ENCODE measurements around the gene M6PR. TPM values are rescaled to one million over a fixed set of nuclear protein-coding genes. Genes with fewer than 3 reads are reported as not detected.
"Not testable (repeated sequence)": the region's sequence is repeated elsewhere in the genome, so short reads cannot be mapped to it uniquely, and the experiment has no call there.

The M6PR gene
- total RNA-seq, 4 donors from 2014 or later, result 43.2 to 87.5 (median 67.2) TPM

DNA sequence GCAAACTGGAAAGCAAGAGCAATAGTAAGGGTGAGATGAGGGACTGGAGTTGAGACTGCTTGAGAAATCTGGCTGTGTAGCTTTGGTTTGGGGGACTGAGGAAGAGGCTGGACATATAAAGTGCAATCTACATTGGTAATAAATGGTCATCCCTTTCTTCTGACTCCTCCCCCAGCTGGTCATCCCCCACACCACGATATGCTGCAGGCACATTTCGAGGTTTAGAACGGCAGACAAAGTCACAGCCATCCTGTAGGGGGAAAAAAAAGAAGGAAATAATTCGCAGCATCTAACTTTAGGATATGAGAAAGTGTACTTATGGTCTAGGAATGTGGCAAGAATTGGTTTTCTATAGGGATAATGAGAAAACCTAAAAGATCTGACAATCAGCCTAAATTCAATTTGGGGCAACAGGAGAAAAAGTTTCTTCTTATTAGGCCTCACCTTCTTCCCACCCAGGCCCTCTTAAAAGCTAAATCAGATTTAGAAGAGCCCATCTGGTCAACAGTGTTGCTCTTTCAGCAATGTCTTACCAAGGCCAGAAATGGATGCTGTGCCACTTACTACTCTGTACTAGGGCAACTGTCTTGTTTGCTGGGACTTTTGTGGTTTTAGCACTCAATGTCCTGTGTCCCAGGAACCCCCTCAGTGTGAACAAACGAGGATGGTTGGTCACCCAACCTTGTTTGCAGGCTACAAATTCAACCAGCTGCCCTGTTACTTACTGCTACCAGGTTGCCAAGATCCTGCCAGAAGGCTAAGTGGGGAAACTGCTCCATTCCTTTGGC, 7.6 kb downstream of the M6PR start:
- no peaks in the 10 kb centered on the region for H3K9me3 ChIP-seq
- WGBS, 2 donors (ENCODE audit: low coverage in 1 of 2), result 75 to 81% methylated on average over 4 to 5 of the region's 5 CpGs
- no peak for DNase-seq
- peaks cover 0 to 38% (median 17%) of the 10 kb centered on the region in 4 donors for H3K36me3 ChIP-seq
- in situ Hi-C loops (cut with MboI; ENCODE audit: low pct_ligation_motif_present in 1 of 4, low pct_unique_long_range_greater_than_20kb in 1 of 4, low sequenced_read_pairs in 3 of 4) (no loop called here), intact Hi-C loops (cut with DNase I; ENCODE audit: low total_unique reads) (no loop called here)
- peaks cover 0 to 4% (median 0%) of the 10 kb centered on the region in 4 donors for H3K4me1 ChIP-seq
- no peak for TF ChIP-seq POLR2AphosphoS5 (IDR thresholded peaks at IDR 0.05)
- TF ChIP-seq, protein P1, sequence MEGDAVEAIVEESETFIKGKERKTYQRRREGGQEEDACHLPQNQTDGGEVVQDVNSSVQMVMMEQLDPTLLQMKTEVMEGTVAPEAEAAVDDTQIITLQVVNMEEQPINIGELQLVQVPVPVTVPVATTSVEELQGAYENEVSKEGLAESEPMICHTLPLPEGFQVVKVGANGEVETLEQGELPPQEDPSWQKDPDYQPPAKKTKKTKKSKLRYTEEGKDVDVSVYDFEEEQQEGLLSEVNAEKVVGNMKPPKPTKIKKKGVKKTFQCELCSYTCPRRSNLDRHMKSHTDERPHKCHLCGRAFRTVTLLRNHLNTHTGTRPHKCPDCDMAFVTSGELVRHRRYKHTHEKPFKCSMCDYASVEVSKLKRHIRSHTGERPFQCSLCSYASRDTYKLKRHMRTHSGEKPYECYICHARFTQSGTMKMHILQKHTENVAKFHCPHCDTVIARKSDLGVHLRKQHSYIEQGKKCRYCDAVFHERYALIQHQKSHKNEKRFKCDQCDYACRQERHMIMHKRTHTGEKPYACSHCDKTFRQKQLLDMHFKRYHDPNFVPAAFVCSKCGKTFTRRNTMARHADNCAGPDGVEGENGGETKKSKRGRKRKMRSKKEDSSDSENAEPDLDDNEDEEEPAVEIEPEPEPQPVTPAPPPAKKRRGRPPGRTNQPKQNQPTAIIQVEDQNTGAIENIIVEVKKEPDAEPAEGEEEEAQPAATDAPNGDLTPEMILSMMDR (IDR thresholded peaks at IDR 0.05), result no peak
- no peak for TF ChIP-seq EP300 (IDR thresholded peaks at IDR 0.05; ENCODE audit: low read depth)
- no peak for TF ChIP-seq POLR2A (IDR thresholded peaks at IDR 0.05)
- H3K27ac ChIP-seq, result no peak overlapping the region
- no peaks in the 10 kb centered on the region for H3K27me3 ChIP-seq
- H3K4me3 ChIP-seq, result no peak overlapping the region

DNA sequence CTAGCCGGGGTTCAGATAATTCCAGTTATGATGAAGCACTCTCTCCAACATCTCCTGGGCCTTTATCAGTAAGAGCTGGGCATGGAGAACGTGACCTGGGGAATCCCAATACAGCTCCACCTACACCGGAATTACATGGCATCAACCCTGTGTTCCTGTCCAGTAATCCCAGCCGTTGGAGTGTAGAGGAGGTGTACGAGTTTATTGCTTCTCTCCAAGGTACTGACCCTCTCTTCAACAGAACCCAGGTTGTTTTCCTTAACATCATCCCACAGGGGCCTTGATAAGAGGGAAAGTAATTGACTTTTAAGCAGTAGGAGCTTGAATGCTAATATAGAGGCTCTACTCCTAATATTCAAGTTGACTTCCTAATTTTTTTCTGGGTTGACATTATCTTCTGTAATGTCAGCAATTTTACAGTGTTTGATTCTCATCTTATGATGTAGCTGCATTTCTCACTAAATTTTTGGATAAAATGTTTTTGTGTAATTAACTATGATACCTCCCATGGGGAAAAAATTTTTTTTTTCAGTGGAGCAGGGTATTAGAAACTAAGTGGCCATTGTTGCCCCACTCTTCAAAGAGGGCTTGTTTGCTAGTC, 11.5 kb downstream of the M6PR start:
- H3K27me3 ChIP-seq; H3K4me3 ChIP-seq; H3K9me3 ChIP-seq; H3K27ac ChIP-seq; intact Hi-C loops (cut with DNase I; ENCODE audit: low total_unique reads); DNase-seq; H3K4me1 ChIP-seq; in situ Hi-C loops (cut with MboI; ENCODE audit: low pct_ligation_motif_present in 1 of 4, low pct_unique_long_range_greater_than_20kb in 1 of 4, low sequenced_read_pairs in 3 of 4): not testable (repeated sequence)
- peaks cover 0 to 23% (median 9%) of the 10 kb centered on the region in 4 donors for H3K36me3 ChIP-seq
- WGBS, 2 donors (ENCODE audit: low coverage in 1 of 2), result 84 to 100% methylated on average over 1 to 5 of the region's 5 CpGs

DNA sequence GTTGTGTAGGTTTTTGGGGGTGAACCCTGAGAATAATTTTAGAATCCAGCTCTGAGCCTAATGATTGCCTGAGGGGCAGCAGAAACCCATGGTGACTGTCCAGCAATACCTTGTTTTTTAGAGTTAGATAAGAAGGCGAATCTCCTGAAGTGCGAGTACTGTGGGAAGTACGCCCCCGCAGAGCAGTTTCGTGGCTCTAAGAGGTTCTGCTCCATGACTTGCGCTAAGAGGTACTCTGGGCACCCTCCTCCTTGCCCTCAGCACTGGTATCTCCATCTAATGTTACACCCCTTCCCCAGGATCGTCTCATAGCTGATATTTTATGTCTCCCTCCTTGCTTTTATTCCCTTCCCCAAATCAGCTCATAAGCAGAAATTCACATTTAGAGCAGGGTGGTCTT, 12.7 kb downstream of the M6PR start:
- H3K36me3 ChIP-seq, result peaks cover 0 to 12% (median 3%) of the 10 kb centered on the region in 4 donors
- no peaks in the 10 kb centered on the region for H3K27me3 ChIP-seq
- intact Hi-C loops (cut with DNase I; ENCODE audit: low total_unique reads) (no loop called here), in situ Hi-C loops (cut with MboI; ENCODE audit: low pct_ligation_motif_present in 1 of 4, low pct_unique_long_range_greater_than_20kb in 1 of 4, low sequenced_read_pairs in 3 of 4) (no loop called here)
- no peak overlapping the region for H3K27ac ChIP-seq
- 96 to 100% methylated on average over 3 to 7 of the region's 7 CpGs for WGBS, 2 donors (ENCODE audit: low coverage in 1 of 2)
- no peaks in the 10 kb centered on the region for H3K9me3 ChIP-seq
- H3K4me1 ChIP-seq, result no peaks in the 10 kb centered on the region
- TF ChIP-seq POLR2AphosphoS5 (IDR thresholded peaks at IDR 0.05) (no peak), POLR2A (IDR thresholded peaks at IDR 0.05) (no peak), EP300 (IDR thresholded peaks at IDR 0.05; ENCODE audit: low read depth) (no peak)
- TF ChIP-seq, protein P1 (IDR thresholded peaks at IDR 0.05), result no peak
- DNase-seq, result no peak
- H3K4me3 ChIP-seq, result no peak overlapping the region

DNA sequence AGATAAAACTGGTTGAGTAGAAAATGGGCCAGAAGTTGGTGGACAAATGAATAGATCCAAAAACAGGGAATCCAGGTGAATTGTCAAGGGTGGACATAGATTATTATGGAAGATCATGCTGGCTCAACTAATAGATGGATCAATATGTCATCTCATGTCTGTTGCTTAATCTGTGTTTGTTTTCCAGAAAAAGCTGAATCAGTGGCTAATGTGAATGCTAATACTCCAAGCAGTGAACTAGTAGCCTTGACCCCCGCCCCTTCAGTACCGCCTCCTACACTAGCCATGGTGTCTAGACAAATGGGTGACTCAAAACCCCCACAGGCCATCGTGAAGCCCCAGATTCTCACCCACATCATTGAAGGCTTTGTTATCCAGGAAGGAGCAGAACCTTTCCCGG, 15.4 kb downstream of the M6PR start:
- DNase-seq; H3K4me3 ChIP-seq; H3K9me3 ChIP-seq; intact Hi-C loops (cut with DNase I; ENCODE audit: low total_unique reads); H3K4me1 ChIP-seq; H3K27me3 ChIP-seq; in situ Hi-C loops (cut with MboI; ENCODE audit: low pct_ligation_motif_present in 1 of 4, low pct_unique_long_range_greater_than_20kb in 1 of 4, low sequenced_read_pairs in 3 of 4); H3K36me3 ChIP-seq; H3K27ac ChIP-seq: not testable (repeated sequence)
- 80 to 91% methylated on average over 1 to 4 of the region's 4 CpGs for WGBS, 2 donors (ENCODE audit: low coverage in 1 of 2)

DNA sequence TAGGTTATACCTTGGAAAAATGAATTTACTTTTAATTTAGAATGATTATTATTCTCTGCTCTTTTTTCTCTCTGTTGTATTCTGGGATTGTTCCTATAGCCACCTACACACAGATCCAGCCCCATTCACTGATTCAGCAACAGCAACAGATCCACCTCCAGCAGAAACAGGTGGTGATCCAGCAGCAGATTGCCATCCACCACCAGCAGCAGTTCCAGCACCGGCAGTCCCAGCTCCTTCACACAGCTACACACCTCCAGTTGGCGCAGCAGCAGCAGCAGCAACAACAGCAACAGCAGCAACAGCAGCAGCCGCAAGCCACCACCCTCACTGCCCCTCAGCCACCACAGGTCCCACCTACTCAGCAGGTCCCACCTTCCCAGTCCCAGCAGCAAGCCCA, 17.0 kb downstream of the M6PR start:
- in situ Hi-C loops (cut with MboI; ENCODE audit: low pct_ligation_motif_present in 1 of 4, low pct_unique_long_range_greater_than_20kb in 1 of 4, low sequenced_read_pairs in 3 of 4); H3K27ac ChIP-seq; H3K27me3 ChIP-seq; H3K36me3 ChIP-seq; intact Hi-C loops (cut with DNase I; ENCODE audit: low total_unique reads); H3K9me3 ChIP-seq; H3K4me3 ChIP-seq; DNase-seq; H3K4me1 ChIP-seq: not testable (repeated sequence)
- 80 to 97% methylated on average over 1 to 2 of the region's 3 CpGs for WGBS, 2 donors (ENCODE audit: low coverage in 1 of 2)

DNA sequence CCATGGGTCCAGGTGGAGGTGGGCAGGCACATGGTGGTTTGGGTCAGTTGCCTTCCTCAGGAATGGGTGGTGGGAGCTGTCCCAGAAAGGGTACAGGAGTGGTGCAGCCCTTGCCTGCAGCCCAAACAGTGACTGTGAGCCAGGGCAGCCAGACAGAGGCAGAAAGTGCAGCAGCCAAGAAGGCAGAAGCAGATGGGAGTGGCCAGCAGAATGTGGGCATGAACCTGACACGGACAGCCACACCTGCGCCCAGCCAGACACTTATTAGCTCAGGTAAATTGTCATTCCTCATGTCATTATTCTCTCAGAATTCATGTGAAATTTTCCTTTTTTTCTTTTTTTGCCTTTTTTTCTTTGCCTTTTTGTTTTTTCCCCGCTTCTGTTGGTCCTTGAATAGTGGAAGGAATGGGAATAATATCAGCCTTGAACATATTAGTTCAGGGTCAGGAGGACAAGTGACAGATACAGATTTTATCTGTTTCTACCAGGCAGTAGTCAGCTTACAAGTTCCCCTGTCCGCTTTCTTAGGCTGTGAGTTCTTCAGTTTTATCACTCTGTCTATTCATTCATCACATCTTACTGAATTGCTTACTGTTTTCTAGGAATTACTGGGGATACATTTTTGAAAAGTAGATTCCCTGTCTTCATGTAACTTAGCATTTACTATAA, 18.7 kb downstream of the M6PR start:
- H3K27ac ChIP-seq; intact Hi-C loops (cut with DNase I; ENCODE audit: low total_unique reads); in situ Hi-C loops (cut with MboI; ENCODE audit: low pct_ligation_motif_present in 1 of 4, low pct_unique_long_range_greater_than_20kb in 1 of 4, low sequenced_read_pairs in 3 of 4); H3K4me3 ChIP-seq; H3K9me3 ChIP-seq; H3K36me3 ChIP-seq; H3K4me1 ChIP-seq; H3K27me3 ChIP-seq; DNase-seq: not testable (repeated sequence)
- 88 to 89% methylated on average over 4 of the region's 4 CpGs for WGBS, 2 donors (ENCODE audit: low coverage in 1 of 2)
